Measurements from ENCODE around the gene PLXNB2.

PLXNB2 gene

GRCh38 chr22:50326956-50327710 lies 19.7 kb upstream of the PLXNB2 start, which contains the start of gene DENND6B:
DENND6B (minus strand) TSS chr22:50327012; CDS start chr22:50326988, 24 bp downstream.
- Histone ChIP-seq H3K9me3 (ENCODE audit: low read length) (no peaks in the 10 kb centered on the region), H3K4me2 (ENCODE audit: low read length) (peak within 1 kb of the TSS; percentile 91), H3K9me2 (ENCODE audit: low read depth, low read length) (no peaks in the 10 kb centered on the region), H3K79me2 (ENCODE audit: insufficient read depth, low read length) (no peaks in the 10 kb centered on the region), H2AFZ (ENCODE audit: low read length) (0 out of 2 replicates have a peak within 1 kb of the TSS, but pooled peaks have one; percentile 6), H3F3A (ENCODE audit: insufficient read depth, low read length) (no peaks in the 10 kb centered on the region), H3K27me3 (ENCODE audit: insufficient read depth, low read length) (no peaks in the 10 kb centered on the region), H4K20me1 (ENCODE audit: insufficient read depth, low read length) (no peaks in the 10 kb centered on the region), H3K9ac (ENCODE audit: low read length) (peak within 1 kb of the TSS; percentile 77), H3K4me1 (ENCODE audit: insufficient read depth, low read length, severe bottlenecking) (peaks cover 32% of the 10 kb centered on the region), H3K4me3 (ENCODE audit: low read depth, low read length, poor library complexity, severe bottlenecking) (peak within 1 kb of the TSS; percentile 65), H3K36me3 (ENCODE audit: insufficient read depth, low read length) (no peaks in the 10 kb centered on the region), H3K27ac (ENCODE audit: low read depth, low read length, poor library complexity, severe bottlenecking) (peak within 1 kb of the TSS; percentile 29)
- TF ChIP-seq CTCF (IDR thresholded peaks at IDR 0.05; ENCODE audit: low read length) = no peak
- no peak for TF ChIP-seq EZH2 (IDR thresholded peaks at IDR 0.05; ENCODE audit: borderline replicate concordance, low read length)

- Histone ChIP-seq H4K20me1 (ENCODE audit: insufficient read depth, low read length) (no peaks in the 10 kb centered on the region), H3K27me3 (ENCODE audit: insufficient read depth, low read length) (no peaks in the 10 kb centered on the region), H3K9me3 (ENCODE audit: low read length) (no peaks in the 10 kb centered on the region), H3K9me2 (ENCODE audit: low read depth, low read length) (no peaks in the 10 kb centered on the region), H3K27ac (ENCODE audit: low read depth, low read length, poor library complexity, severe bottlenecking) (no peak overlapping the region), H3K4me3 (ENCODE audit: low read depth, low read length, poor library complexity, severe bottlenecking) (peak overlapping the region; percentile 65), H3K4me1 (ENCODE audit: insufficient read depth, low read length, severe bottlenecking) (peaks cover 30% of the 10 kb centered on the region), H3F3A (ENCODE audit: insufficient read depth, low read length) (no peaks in the 10 kb centered on the region), H3K79me2 (ENCODE audit: insufficient read depth, low read length) (no peaks in the 10 kb centered on the region), H2AFZ (ENCODE audit: low read length) (no peak overlapping the region), H3K36me3 (ENCODE audit: insufficient read depth, low read length) (no peaks in the 10 kb centered on the region), H3K9ac (ENCODE audit: low read length) (peak overlapping the region; percentile 57; the same call in 1 of the 2 replicates), H3K4me2 (ENCODE audit: low read length) (peak overlapping the region; percentile 65)
- TF ChIP-seq CTCF (IDR thresholded peaks at IDR 0.05; ENCODE audit: low read length) (no peak; the same call in 1 of the 2 replicates), EZH2 (IDR thresholded peaks at IDR 0.05; ENCODE audit: borderline replicate concordance, low read length) (no peak)
These were observed 18.9 kb upstream of the PLXNB2 start for GRCh38 chr22:50326225-50326955.

- H3K4me1 ChIP-seq (ENCODE audit: insufficient read depth, low read length, severe bottlenecking) = peaks cover 22% of the 10 kb centered on the region
- no peak for TF ChIP-seq CTCF (IDR thresholded peaks at IDR 0.05; ENCODE audit: low read length)
- TF ChIP-seq EZH2 (IDR thresholded peaks at IDR 0.05; ENCODE audit: borderline replicate concordance, low read length) = no peak
- H3K27me3 ChIP-seq (ENCODE audit: insufficient read depth, low read length) = no peaks in the 10 kb centered on the region
- no peaks in the 10 kb centered on the region for H3F3A ChIP-seq (ENCODE audit: insufficient read depth, low read length)
- H3K27ac ChIP-seq (ENCODE audit: low read depth, low read length, poor library complexity, severe bottlenecking) = no peak overlapping the region
- H3K9me2 ChIP-seq (ENCODE audit: low read depth, low read length) = no peaks in the 10 kb centered on the region
- H3K79me2 ChIP-seq (ENCODE audit: insufficient read depth, low read length) = no peaks in the 10 kb centered on the region
- H3K9ac ChIP-seq (ENCODE audit: low read length) = no peak overlapping the region
- H3K36me3 ChIP-seq (ENCODE audit: insufficient read depth, low read length) = no peaks in the 10 kb centered on the region
- H4K20me1 ChIP-seq (ENCODE audit: insufficient read depth, low read length) = no peaks in the 10 kb centered on the region
- H3K9me3 ChIP-seq (ENCODE audit: low read length) = no peaks in the 10 kb centered on the region
- H2AFZ ChIP-seq (ENCODE audit: low read length) = no peak overlapping the region
- H3K4me2 ChIP-seq (ENCODE audit: low read length) = no peak overlapping the region; the same call in 1 of the 2 replicates
- H3K4me3 ChIP-seq (ENCODE audit: low read depth, low read length, poor library complexity, severe bottlenecking) = no peak overlapping the region
These were observed 18.2 kb upstream of the PLXNB2 start for GRCh38 chr22:50325444-50326224.
